HG02943 (cell line): Measurements from ENCODE around the gene MFSD12.
"Not testable (repeated sequence)": the region's sequence is repeated elsewhere in the genome, so short reads cannot be mapped to it uniquely, and the experiment has no call there.

ENCODE experiments used
- ATAC-seq: cut with Tn5 transposase; IDR thresholded peaks from one replicate; pipeline ENCODE4 v1.9.1; 2021; ENCODE audit warnings: mild to moderate bottlenecking, low read depth, moderate library complexity; ENCODE audit not compliant: unreplicated experiment

Gene MFSD12

GRCh38 chr19:3585301-3586126 lies 28.1 kb upstream of the MFSD12 start, which contains the start of gene GIPC3:
Gene GIPC3 (plus strand): TSS chr19:3585478. CDS start chr19:3585598, 120 bp downstream.
- no peak for ATAC-seq

GRCh38 chr19:3584036-3584802 lies 26.8 kb upstream of the MFSD12 start:
- ATAC-seq: not testable (repeated sequence)

- ATAC-seq: not testable (repeated sequence)
Measured at GRCh38 chr19:3581792-3582191, 24.4 kb upstream of the MFSD12 start.

GRCh38 chr19:3580156-3580934 lies 23.0 kb upstream of the MFSD12 start:
- no peak for ATAC-seq

GRCh38 chr19:3578390-3578789 lies 21.0 kb upstream of the MFSD12 start:
- ATAC-seq: no peak

GRCh38 chr19:3577723-3578344 lies 20.4 kb upstream of the MFSD12 start:
- ATAC-seq: no peak

GRCh38 chr19:3576696-3577443 lies 19.5 kb upstream of the MFSD12 start:
- no peak for ATAC-seq

- no peak for ATAC-seq
Measured at GRCh38 chr19:3575949-3576673, 18.7 kb upstream of the MFSD12 start.

- ATAC-seq: no peak
Measured at GRCh38 chr19:3575260-3575741, 17.9 kb upstream of the MFSD12 start.

- no peak for ATAC-seq
Measured at GRCh38 chr19:3573858-3574637, 16.7 kb upstream of the MFSD12 start.

GRCh38 chr19:3573162-3573857 lies 15.9 kb upstream of the MFSD12 start:
- peak; percentile 1 for ATAC-seq

GRCh38 chr19:3572855-3573161 lies 15.4 kb upstream of the MFSD12 start, which contains the start of gene HMG20B:
Gene HMG20B (plus strand): TSS chr19:3572944. CDS start chr19:3573310, 366 bp downstream.
- peak; percentile 2 for ATAC-seq

- ATAC-seq: peak; percentile 79
Measured at GRCh38 chr19:3572132-3572854, 14.9 kb upstream of the MFSD12 start.

- no peak for ATAC-seq
Measured at GRCh38 chr19:3570606-3571011, 13.2 kb upstream of the MFSD12 start.

GRCh38 chr19:3570042-3570441 lies 12.7 kb upstream of the MFSD12 start:
- not testable (repeated sequence) for ATAC-seq

- no peak for ATAC-seq
Measured at GRCh38 chr19:3565139-3565538, 7.8 kb upstream of the MFSD12 start.
